ENCODE results near the gene TNFRSF14. TPM values are rescaled to one million over a fixed set of nuclear protein-coding genes. Genes with fewer than 3 reads are reported as not detected.

TNFRSF14 gene
- polyA plus RNA-seq, 1 experiment = 19.3 TPM

- ChIA-PET CTCF (no interaction called here), POLR2A (no interaction called here)
- TF ChIP-seq CTCF (IDR thresholded peaks at IDR 0.05; ENCODE audit: insufficient read depth, low read depth, low read length) = peak; percentile 28
- no peak overlapping the region for H3K4me3 ChIP-seq (ENCODE audit: low read depth, low read length)
- DNase-seq (ENCODE audit: low read depth) = no peak
- no peaks in the 10 kb centered on the region for H3K27me3 ChIP-seq (ENCODE audit: control insufficient read depth, insufficient read depth, low read length)
- no peaks in the 10 kb centered on the region; the same call in 1 of the 2 replicates for H3K36me3 ChIP-seq (ENCODE audit: control insufficient read depth, insufficient read depth, low read length)
Observed at GRCh38 chr1:2554621-2555387, 1.4 kb upstream of the TNFRSF14 start.

- DNase-seq (ENCODE audit: low read depth) = no peak
- H3K27me3 ChIP-seq (ENCODE audit: control insufficient read depth, insufficient read depth, low read length) = no peaks in the 10 kb centered on the region
- H3K36me3 ChIP-seq (ENCODE audit: control insufficient read depth, insufficient read depth, low read length) = no peaks in the 10 kb centered on the region; the same call in 1 of the 2 replicates
- POLR2A ChIA-PET = no interaction called here
- peak overlapping the region; percentile 56 for H3K4me3 ChIP-seq (ENCODE audit: low read depth, low read length)
- TF ChIP-seq CTCF (IDR thresholded peaks at IDR 0.05; ENCODE audit: insufficient read depth, low read depth, low read length) = no peak
- CTCF ChIA-PET = interaction anchor here (1.4 to 3.2 kb wide), 5 partner anchors 9 to 361 kb away, joined by 3 to 28 read pairs (median 4); partner anchors contain the start of gene FAAP20
Observed at GRCh38 chr1:2555634-2556276, 416 bp upstream of the TNFRSF14 start.

GRCh38 chr1:2556678-2557481 is 709 bp downstream of the TNFRSF14 start:
- ChIA-PET CTCF (interaction anchor here (1.4 to 3.2 kb wide), 5 partner anchors 8 to 362 kb away, joined by 3 to 28 read pairs (median 4); partner anchors contain the start of gene FAAP20), POLR2A (no interaction called here)

GRCh38 chr1:2557482-2558400 is 1.6 kb downstream of the TNFRSF14 start:
- no peak for DNase-seq (ENCODE audit: low read depth)
- CTCF ChIA-PET = interaction anchor here (1.2 to 3.2 kb wide), 4 partner anchors 11 to 363 kb away, joined by 3 to 28 read pairs (median 5); partner anchors contain the start of gene FAAP20
- H3K4me3 ChIP-seq (ENCODE audit: low read depth, low read length) = no peak overlapping the region
- no peaks in the 10 kb centered on the region; the same call in 1 of the 2 replicates for H3K36me3 ChIP-seq (ENCODE audit: control insufficient read depth, insufficient read depth, low read length)
- no peaks in the 10 kb centered on the region for H3K27me3 ChIP-seq (ENCODE audit: control insufficient read depth, insufficient read depth, low read length)
- POLR2A ChIA-PET = no interaction called here
- no peak for TF ChIP-seq CTCF (IDR thresholded peaks at IDR 0.05; ENCODE audit: insufficient read depth, low read depth, low read length)

More at GRCh38 chr1:2556678-2557481, 709 bp downstream of the TNFRSF14 start:
- Histone ChIP-seq H3K36me3 (ENCODE audit: control insufficient read depth, insufficient read depth, low read length) (no peaks in the 10 kb centered on the region; the same call in 1 of the 2 replicates), H3K4me3 (ENCODE audit: low read depth, low read length) (peak overlapping the region; percentile 56), H3K27me3 (ENCODE audit: control insufficient read depth, insufficient read depth, low read length) (no peaks in the 10 kb centered on the region)
- no peak for TF ChIP-seq CTCF (IDR thresholded peaks at IDR 0.05; ENCODE audit: insufficient read depth, low read depth, low read length)
- no peak for DNase-seq (ENCODE audit: low read depth)
